ENCODE measurements around the gene MPP3. TPM values are rescaled to one million over a fixed set of nuclear protein-coding genes. Genes with fewer than 3 reads are reported as not detected.

The MPP3 gene
- total and polyA plus RNA-seq, 9 of the 15 experiments (the other 6 are each of a cell fraction or from before 2014, with no cell fraction given) = 0.41 to 10.4 (median 4.5) TPM

DNA sequence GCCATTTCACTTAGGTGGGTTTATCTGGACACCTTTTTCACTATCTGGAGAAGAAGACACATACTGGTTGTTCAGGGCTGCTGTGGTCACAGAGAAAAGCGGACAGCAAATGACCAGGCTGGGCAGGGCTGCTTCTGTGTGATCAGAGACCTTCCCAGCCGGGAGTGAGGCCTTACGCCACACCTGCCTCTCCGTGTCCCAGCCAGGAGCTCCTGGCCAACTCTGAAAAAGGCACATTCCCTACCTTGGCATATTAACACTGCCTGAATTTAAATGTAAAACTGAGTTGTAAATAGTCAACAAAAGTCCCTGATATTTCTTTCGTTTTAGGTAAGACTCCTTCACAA lies 65.3 kb downstream of the MPP3 start (continued):
- TF ChIP-seq, protein P1, sequence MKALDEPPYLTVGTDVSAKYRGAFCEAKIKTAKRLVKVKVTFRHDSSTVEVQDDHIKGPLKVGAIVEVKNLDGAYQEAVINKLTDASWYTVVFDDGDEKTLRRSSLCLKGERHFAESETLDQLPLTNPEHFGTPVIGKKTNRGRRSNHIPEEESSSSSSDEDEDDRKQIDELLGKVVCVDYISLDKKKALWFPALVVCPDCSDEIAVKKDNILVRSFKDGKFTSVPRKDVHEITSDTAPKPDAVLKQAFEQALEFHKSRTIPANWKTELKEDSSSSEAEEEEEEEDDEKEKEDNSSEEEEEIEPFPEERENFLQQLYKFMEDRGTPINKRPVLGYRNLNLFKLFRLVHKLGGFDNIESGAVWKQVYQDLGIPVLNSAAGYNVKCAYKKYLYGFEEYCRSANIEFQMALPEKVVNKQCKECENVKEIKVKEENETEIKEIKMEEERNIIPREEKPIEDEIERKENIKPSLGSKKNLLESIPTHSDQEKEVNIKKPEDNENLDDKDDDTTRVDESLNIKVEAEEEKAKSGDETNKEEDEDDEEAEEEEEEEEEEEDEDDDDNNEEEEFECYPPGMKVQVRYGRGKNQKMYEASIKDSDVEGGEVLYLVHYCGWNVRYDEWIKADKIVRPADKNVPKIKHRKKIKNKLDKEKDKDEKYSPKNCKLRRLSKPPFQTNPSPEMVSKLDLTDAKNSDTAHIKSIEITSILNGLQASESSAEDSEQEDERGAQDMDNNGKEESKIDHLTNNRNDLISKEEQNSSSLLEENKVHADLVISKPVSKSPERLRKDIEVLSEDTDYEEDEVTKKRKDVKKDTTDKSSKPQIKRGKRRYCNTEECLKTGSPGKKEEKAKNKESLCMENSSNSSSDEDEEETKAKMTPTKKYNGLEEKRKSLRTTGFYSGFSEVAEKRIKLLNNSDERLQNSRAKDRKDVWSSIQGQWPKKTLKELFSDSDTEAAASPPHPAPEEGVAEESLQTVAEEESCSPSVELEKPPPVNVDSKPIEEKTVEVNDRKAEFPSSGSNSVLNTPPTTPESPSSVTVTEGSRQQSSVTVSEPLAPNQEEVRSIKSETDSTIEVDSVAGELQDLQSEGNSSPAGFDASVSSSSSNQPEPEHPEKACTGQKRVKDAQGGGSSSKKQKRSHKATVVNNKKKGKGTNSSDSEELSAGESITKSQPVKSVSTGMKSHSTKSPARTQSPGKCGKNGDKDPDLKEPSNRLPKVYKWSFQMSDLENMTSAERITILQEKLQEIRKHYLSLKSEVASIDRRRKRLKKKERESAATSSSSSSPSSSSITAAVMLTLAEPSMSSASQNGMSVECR (CRISPR knock-in tag; IDR thresholded peaks at IDR 0.05) = no peak
- no peak for TF ChIP-seq CCNT2 (IDR thresholded peaks at IDR 0.05; ENCODE audit: borderline replicate concordance, extremely low read depth, insufficient read length, low read depth, low read length)

DNA sequence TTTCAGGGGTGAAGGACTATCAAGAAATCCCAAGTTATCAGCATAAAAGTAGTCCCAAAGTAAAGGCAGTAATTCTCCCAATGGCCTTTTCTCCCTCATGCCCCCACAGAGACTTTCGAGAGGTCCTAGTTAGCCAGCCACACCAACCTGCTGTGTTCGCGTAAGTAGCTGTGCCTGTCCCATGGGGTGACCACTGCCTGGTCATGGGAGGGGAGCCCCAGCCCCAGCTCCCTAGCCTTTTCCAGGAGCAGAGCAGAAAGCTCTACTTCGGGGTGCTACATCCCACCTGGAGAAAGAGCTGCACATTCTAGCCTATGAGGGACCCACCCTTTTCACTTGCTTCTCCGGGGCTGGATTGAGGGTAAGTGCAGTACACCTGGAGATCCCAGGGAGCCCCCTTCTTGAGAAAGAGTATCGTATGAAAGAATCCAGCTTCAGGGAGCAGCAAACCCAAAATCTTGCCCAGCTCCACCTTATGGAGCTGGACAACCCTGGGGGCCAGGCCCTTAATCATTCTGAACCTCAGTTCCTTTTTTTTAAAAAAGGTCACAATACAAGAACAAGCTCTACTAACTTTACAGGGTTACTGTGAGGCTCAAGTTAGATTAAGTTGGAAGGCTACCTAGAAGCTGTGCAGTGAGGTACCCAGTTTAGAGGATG lies 65.8 kb downstream of the MPP3 start:
- in situ Hi-C loops (cut with MboI) (no loop called here), intact Hi-C loops (cut with micrococcal nuclease) (no loop called here)
- H4K20me1 ChIP-seq (replicated peaks; ENCODE audit: control insufficient read depth, insufficient read depth, low read length) = peaks cover 5% of the 10 kb centered on the region; the same call in 1 of the 2 replicates
- no peak overlapping the region for H3K27ac ChIP-seq (ENCODE audit: extremely low read depth, low read depth, low read length)
- no peak overlapping the region for H3K4me3 ChIP-seq
- no peak for ATAC-seq
- no peak overlapping the region for H3K4me2 ChIP-seq (ENCODE audit: insufficient read depth, low read length)
- H3K9me3 ChIP-seq (replicated peaks; ENCODE audit: control insufficient read depth, insufficient read depth, low read depth, low read length) = no peaks in the 10 kb centered on the region
- 68% methylated on average over 6 of the region's 6 CpGs for WGBS (ENCODE audit: insufficient coverage, low coverage, missing lambda C conversion rate)
- CTCF ChIA-PET (ENCODE audit: low intra/inter-chr PET ratio) = interaction anchor here (1.9 to 11.2 kb wide), 2 partner anchors 72 to 73 kb away, joined by 5 to 310 read pairs; no protein-coding TSS in a partner anchor
- H3K79me2 ChIP-seq (ENCODE audit: control insufficient read depth, insufficient read depth, low read length) = no peaks in the 10 kb centered on the region
- no peak for FAIRE-seq
- no peak overlapping the region for H3K9ac ChIP-seq (ENCODE audit: insufficient read depth in 1 of 2, low read depth in 2 of 2, low read length in 2 of 2)
- TF ChIP-seq, protein P2, sequence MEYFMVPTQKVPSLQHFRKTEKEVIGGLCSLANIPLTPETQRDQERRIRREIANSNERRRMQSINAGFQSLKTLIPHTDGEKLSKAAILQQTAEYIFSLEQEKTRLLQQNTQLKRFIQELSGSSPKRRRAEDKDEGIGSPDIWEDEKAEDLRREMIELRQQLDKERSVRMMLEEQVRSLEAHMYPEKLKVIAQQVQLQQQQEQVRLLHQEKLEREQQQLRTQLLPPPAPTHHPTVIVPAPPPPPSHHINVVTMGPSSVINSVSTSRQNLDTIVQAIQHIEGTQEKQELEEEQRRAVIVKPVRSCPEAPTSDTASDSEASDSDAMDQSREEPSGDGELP (CRISPR knock-in tag; IDR thresholded peaks at IDR 0.05; ENCODE audit: borderline replicate concordance) = no peak
- H3K4me1 ChIP-seq (replicated peaks in 1 of 2; ENCODE audit: control insufficient read depth in 2 of 2, insufficient read depth in 2 of 2, low read length in 2 of 2) = peaks cover 0 to 3% of the 10 kb centered on the region in 2 experiments; a peak in 3 of 5 replicates
- POLR2A ChIA-PET = interaction anchor here (0.6 to 1.2 kb wide), 2 partner anchors 73 to 354 kb away, joined by 3 to 4 read pairs; no protein-coding TSS in a partner anchor
- BruUV-seq (replicated peaks) = no TSS peak
- no peak overlapping the region for H2AFZ ChIP-seq (ENCODE audit: low read depth, low read length)
- peaks cover 9% of the 10 kb centered on the region; the same call in 1 of the 3 replicates for H3K36me3 ChIP-seq (ENCODE audit: control insufficient read depth, insufficient read depth, low read length)
- peaks cover 3 to 10% of the 10 kb centered on the region in 2 experiments; a peak in 3 of 5 replicates for H3K27me3 ChIP-seq (ENCODE audit: control insufficient read depth in 2 of 2, insufficient read depth in 2 of 2, low read length in 2 of 2)
- DNase-seq (ENCODE audit: extremely low read depth in 1 of 4, low spot score in 3 of 4) = no peak
- H3K9me1 ChIP-seq (ENCODE audit: control insufficient read depth, insufficient read depth, low read length) = no peaks in the 10 kb centered on the region

Measured in K562 (cell line).